ENCODE data around the gene PKNOX2. TPM values are rescaled to one million over a fixed set of nuclear protein-coding genes. Genes with fewer than 3 reads are reported as not detected.

Gene PKNOX2
- total and polyA plus RNA-seq, 9 of the 15 experiments (the other 6 are each of a cell fraction or from before 2014, with no cell fraction given): not detected

DNA sequence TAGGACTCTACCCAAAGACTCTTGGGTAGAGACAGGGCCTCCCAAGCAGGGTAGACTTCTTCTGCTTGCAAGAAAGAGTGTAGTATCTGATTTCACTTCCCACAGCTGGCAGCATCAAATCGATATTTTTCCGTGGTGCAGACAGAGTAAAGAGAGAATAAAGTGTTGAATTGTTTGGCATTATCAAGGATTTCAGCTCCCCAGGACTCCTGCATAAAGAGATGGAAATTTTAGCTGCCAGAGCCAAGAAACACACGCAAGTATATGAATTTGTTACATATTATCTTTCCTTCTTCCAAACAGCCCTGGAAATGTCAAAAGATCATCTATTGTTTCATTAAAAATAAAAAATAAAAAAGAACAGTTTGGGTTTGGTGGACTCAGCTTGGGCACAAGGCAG, 136.8 kb downstream of the PKNOX2 start:
- H3K79me2 ChIP-seq (ENCODE audit: control insufficient read depth, insufficient read depth, low read length): no peaks in the 10 kb centered on the region
- no peak overlapping the region for H3K4me3 ChIP-seq
- H3K4me1 ChIP-seq (replicated peaks in 1 of 2; ENCODE audit: control insufficient read depth in 2 of 2, insufficient read depth in 2 of 2, low read length in 2 of 2): no peaks in the 10 kb centered on the region; a peak in 1 of 5 replicates
- FAIRE-seq (no peak), DNase-seq (ENCODE audit: extremely low read depth in 1 of 4, low spot score in 3 of 4) (no peak), ATAC-seq (no peak)
- TF ChIP-seq, protein P1, sequence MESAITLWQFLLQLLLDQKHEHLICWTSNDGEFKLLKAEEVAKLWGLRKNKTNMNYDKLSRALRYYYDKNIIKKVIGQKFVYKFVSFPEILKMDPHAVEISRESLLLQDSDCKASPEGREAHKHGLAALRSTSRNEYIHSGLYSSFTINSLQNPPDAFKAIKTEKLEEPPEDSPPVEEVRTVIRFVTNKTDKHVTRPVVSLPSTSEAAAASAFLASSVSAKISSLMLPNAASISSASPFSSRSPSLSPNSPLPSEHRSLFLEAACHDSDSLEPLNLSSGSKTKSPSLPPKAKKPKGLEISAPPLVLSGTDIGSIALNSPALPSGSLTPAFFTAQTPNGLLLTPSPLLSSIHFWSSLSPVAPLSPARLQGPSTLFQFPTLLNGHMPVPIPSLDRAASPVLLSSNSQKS (CRISPR knock-in tag; IDR thresholded peaks at IDR 0.05): no peak
- TF ChIP-seq, protein P2, sequence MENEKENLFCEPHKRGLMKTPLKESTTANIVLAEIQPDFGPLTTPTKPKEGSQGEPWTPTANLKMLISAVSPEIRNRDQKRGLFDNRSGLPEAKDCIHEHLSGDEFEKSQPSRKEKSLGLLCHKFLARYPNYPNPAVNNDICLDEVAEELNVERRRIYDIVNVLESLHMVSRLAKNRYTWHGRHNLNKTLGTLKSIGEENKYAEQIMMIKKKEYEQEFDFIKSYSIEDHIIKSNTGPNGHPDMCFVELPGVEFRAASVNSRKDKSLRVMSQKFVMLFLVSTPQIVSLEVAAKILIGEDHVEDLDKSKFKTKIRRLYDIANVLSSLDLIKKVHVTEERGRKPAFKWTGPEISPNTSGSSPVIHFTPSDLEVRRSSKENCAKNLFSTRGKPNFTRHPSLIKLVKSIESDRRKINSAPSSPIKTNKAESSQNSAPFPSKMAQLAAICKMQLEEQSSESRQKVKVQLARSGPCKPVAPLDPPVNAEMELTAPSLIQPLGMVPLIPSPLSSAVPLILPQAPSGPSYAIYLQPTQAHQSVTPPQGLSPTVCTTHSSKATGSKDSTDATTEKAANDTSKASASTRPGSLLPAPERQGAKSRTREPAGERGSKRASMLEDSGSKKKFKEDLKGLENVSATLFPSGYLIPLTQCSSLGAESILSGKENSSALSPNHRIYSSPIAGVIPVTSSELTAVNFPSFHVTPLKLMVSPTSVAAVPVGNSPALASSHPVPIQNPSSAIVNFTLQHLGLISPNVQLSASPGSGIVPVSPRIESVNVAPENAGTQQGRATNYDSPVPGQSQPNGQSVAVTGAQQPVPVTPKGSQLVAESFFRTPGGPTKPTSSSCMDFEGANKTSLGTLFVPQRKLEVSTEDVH (IDR thresholded peaks at IDR 0.05; ENCODE audit: low read depth, partially characterized antibody): no peak
- TF ChIP-seq, protein P3, sequence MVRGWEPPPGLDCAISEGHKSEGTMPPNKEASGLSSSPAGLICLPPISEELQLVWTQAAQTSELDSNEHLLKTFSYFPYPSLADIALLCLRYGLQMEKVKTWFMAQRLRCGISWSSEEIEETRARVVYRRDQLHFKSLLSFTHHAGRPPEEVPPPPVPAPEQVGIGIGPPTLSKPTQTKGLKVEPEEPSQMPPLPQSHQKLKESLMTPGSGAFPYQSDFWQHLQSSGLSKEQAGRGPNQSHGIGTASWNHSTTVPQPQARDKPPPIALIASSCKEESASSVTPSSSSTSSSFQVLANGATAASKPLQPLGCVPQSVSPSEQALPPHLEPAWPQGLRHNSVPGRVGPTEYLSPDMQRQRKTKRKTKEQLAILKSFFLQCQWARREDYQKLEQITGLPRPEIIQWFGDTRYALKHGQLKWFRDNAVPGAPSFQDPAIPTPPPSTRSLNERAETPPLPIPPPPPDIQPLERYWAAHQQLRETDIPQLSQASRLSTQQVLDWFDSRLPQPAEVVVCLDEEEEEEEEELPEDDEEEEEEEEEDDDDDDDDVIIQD (CRISPR knock-in tag; IDR thresholded peaks at IDR 0.05): no peak
- TF ChIP-seq KAT7 (CRISPR knock-in tag; IDR thresholded peaks at IDR 0.05; ENCODE audit: borderline replicate concordance): no peak
- no peaks in the 10 kb centered on the region for H3K9me1 ChIP-seq (ENCODE audit: control insufficient read depth, insufficient read depth, low read length)
- BruUV-seq (replicated peaks): no TSS peak
- no peak overlapping the region for H3K4me2 ChIP-seq (ENCODE audit: insufficient read depth, low read length)
- intact Hi-C loops (cut with micrococcal nuclease): no loop called here
- 0% methylated on average over 3 of the region's 3 CpGs for WGBS (ENCODE audit: insufficient coverage, low coverage, missing lambda C conversion rate)
- H2AFZ ChIP-seq (ENCODE audit: low read depth, low read length): no peak overlapping the region
- POLR2A ChIA-PET: no interaction called here
- peaks cover 11 to 78% of the 10 kb centered on the region in 2 experiments for H3K27me3 ChIP-seq (ENCODE audit: control insufficient read depth in 2 of 2, insufficient read depth in 2 of 2, low read length in 2 of 2)
- no peaks in the 10 kb centered on the region for H3K9me3 ChIP-seq (replicated peaks; ENCODE audit: control insufficient read depth, insufficient read depth, low read depth, low read length)
- H4K20me1 ChIP-seq (replicated peaks; ENCODE audit: control insufficient read depth, insufficient read depth, low read length): no peaks in the 10 kb centered on the region
- in situ Hi-C loops (cut with MboI): no loop called here
- CTCF ChIA-PET (ENCODE audit: low intra/inter-chr PET ratio): no interaction called here
- H3K36me3 ChIP-seq (ENCODE audit: control insufficient read depth, insufficient read depth, low read length): no peaks in the 10 kb centered on the region
- no peak overlapping the region for H3K27ac ChIP-seq (ENCODE audit: extremely low read depth, low read depth, low read length)
- H3K9ac ChIP-seq (ENCODE audit: insufficient read depth in 1 of 2, low read depth in 2 of 2, low read length in 2 of 2): no peak overlapping the region
